Measurements from ENCODE around the gene LARP4B. TPM values are rescaled to one million over a fixed set of nuclear protein-coding genes. Genes with fewer than 3 reads are reported as not detected.

LARP4B gene
- total RNA-seq, 5 donors from 2014 or later (not counting 1 experiment from before 2014, with no cell fraction given), result 77.2 to 108 (median 94.0) TPM

DNA sequence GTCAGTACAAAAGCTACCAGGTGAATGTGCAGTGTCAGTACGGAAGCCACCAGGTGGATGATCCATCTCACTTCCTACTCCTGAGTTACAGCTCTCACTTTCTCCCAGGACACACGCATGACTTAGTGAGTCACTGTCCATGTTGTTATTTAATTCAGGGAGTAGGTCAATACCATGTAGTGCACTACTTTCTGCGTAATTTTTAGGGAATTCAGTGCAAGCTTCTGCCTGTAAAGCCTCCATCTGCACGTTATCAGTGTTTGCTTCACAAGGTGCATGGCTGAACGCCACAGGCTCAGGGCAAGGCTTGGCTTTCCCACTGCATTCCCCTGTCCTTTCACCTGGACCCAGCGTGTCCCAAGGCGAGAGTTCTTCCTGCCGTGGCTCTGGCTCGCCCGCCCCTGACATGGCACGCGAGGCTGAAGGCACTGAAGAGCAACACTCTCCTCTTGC is 59.5 kb downstream of the LARP4B start:
- no peaks in the 10 kb centered on the region for H3K9me3 Mint-ChIP-seq
- DNase-seq, result no peak
- POLR2A ChIA-PET, result no interaction called here

GRCh38 chr10:870564-871166 is 60.8 kb downstream of the LARP4B start:
- ATAC-seq (replicated peaks in 1 of 4), result no peak
- CTCF ChIA-PET, result no interaction called here

More for the DNA sequence above, 59.5 kb downstream of the LARP4B start:
- Mint-ChIP-seq H3K27me3 (no peaks in the 10 kb centered on the region), H3K4me1 (peaks cover 36 to 55% (median 44%) of the 10 kb centered on the region in 3 donors), H3K36me3 (peaks cover 42% of the 10 kb centered on the region), H3K27ac (no peak overlapping the region), H3K4me3 (no peak overlapping the region)
- H3K36me3 ChIP-seq (ENCODE audit: control insufficient read depth in 2 of 2, extremely low read depth in 1 of 2, insufficient read depth in 1 of 2, low read length in 1 of 2), result peaks cover 6 to 36% of the 10 kb centered on the region in 2 donors
- CTCF ChIA-PET, result no interaction called here
- no peaks in the 10 kb centered on the region for H3K27me3 ChIP-seq (replicated peaks in 1 of 2; ENCODE audit: control insufficient read depth in 2 of 2, extremely low read depth in 1 of 2, insufficient read depth in 2 of 2, low read length in 1 of 2)
- WGBS (ENCODE audit: insufficient coverage), result 98% methylated on average over 10 of the region's 12 CpGs
- no peaks in the 10 kb centered on the region for H3K9me3 ChIP-seq
- ATAC-seq (replicated peaks in 1 of 4), result no peak
- H3K4me3 ChIP-seq (ENCODE audit: control insufficient read depth in 1 of 2, extremely low read depth in 1 of 2, low read length in 1 of 2), result no peak overlapping the region
- H3K4me1 ChIP-seq (ENCODE audit: control insufficient read depth in 1 of 2, extremely low read depth in 1 of 2, insufficient read depth in 2 of 2, low read length in 2 of 2), result no peaks in the 10 kb centered on the region
- no peak overlapping the region for H3K27ac ChIP-seq (ENCODE audit: low read length)

GRCh38 chr10:869171-869570 is 62.3 kb downstream of the LARP4B start:
- peaks cover 47% of the 10 kb centered on the region for H3K36me3 Mint-ChIP-seq
- no peak overlapping the region for H3K4me3 Mint-ChIP-seq
- 94% methylated on average over 3 of the region's 3 CpGs for WGBS (ENCODE audit: insufficient coverage)
- ATAC-seq (replicated peaks in 1 of 4) (no peak), DNase-seq (no peak)
- H3K27ac Mint-ChIP-seq, result no peak overlapping the region
- no peaks in the 10 kb centered on the region for H3K27me3 ChIP-seq (replicated peaks in 1 of 2; ENCODE audit: control insufficient read depth in 2 of 2, extremely low read depth in 1 of 2, insufficient read depth in 2 of 2, low read length in 1 of 2)
- POLR2A ChIA-PET, result interaction anchor here in 1 of 2 donors (0.5 kb wide), 1 partner anchor 36 kb away, joined by 3 read pairs; no protein-coding TSS in a partner anchor
- H3K27me3 Mint-ChIP-seq, result no peaks in the 10 kb centered on the region
- no peak overlapping the region for H3K4me3 ChIP-seq (ENCODE audit: control insufficient read depth in 1 of 2, extremely low read depth in 1 of 2, low read length in 1 of 2)
- CTCF ChIA-PET, result no interaction called here
- H3K4me1 Mint-ChIP-seq, result peaks cover 39 to 47% (median 43%) of the 10 kb centered on the region in 3 donors
- no peaks in the 10 kb centered on the region for H3K9me3 Mint-ChIP-seq
- H3K36me3 ChIP-seq (ENCODE audit: control insufficient read depth in 2 of 2, extremely low read depth in 1 of 2, insufficient read depth in 1 of 2, low read length in 1 of 2), result peaks cover 8 to 42% of the 10 kb centered on the region in 2 donors
- no peak overlapping the region for H3K27ac ChIP-seq (ENCODE audit: low read length)
- no peaks in the 10 kb centered on the region for H3K4me1 ChIP-seq (ENCODE audit: control insufficient read depth in 1 of 2, extremely low read depth in 1 of 2, insufficient read depth in 2 of 2, low read length in 2 of 2)
- no peaks in the 10 kb centered on the region for H3K9me3 ChIP-seq

More at GRCh38 chr10:870564-871166, 60.8 kb downstream of the LARP4B start:
- no peak overlapping the region for H3K4me3 ChIP-seq (ENCODE audit: control insufficient read depth in 1 of 2, extremely low read depth in 1 of 2, low read length in 1 of 2)
- Mint-ChIP-seq H3K27me3 (no peaks in the 10 kb centered on the region), H3K9me3 (no peaks in the 10 kb centered on the region), H3K27ac (no peak overlapping the region), H3K4me3 (no peak overlapping the region), H3K36me3 (peaks cover 47% of the 10 kb centered on the region), H3K4me1 (peaks cover 40 to 58% (median 48%) of the 10 kb centered on the region in 3 donors)
- peaks cover 8 to 38% of the 10 kb centered on the region in 2 donors for H3K36me3 ChIP-seq (ENCODE audit: control insufficient read depth in 2 of 2, extremely low read depth in 1 of 2, insufficient read depth in 1 of 2, low read length in 1 of 2)
- 90% methylated on average over 3 of the region's 7 CpGs for WGBS (ENCODE audit: insufficient coverage)
- POLR2A ChIA-PET, result no interaction called here
- no peak overlapping the region for H3K27ac ChIP-seq (ENCODE audit: low read length)
- H3K4me1 ChIP-seq (ENCODE audit: control insufficient read depth in 1 of 2, extremely low read depth in 1 of 2, insufficient read depth in 2 of 2, low read length in 2 of 2), result no peaks in the 10 kb centered on the region
- no peak for DNase-seq
- H3K9me3 ChIP-seq, result no peaks in the 10 kb centered on the region
- no peaks in the 10 kb centered on the region for H3K27me3 ChIP-seq (replicated peaks in 1 of 2; ENCODE audit: control insufficient read depth in 2 of 2, extremely low read depth in 1 of 2, insufficient read depth in 2 of 2, low read length in 1 of 2)

DNA sequence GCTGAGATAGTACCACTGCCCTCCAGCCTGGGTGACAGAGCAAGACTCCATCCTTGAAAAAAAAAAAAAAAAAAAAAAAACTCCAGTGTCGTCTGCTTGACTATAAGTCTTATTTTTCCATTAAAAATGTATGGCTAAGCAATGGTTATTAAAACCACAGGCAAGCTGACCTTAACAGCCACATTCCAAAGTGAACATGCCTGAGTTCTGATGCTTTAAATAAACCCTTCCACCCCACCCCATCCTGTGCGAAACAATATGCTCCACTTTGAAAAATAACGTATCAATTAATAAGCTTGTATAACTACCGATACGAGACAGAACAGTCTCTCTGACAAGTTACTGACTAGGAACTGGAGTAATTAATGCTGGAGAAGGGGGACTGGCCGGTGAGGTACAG is 63.7 kb downstream of the LARP4B start:
- Mint-ChIP-seq H3K9me3 (no peaks in the 10 kb centered on the region), H3K27me3 (no peaks in the 10 kb centered on the region), H3K4me1 (peaks cover 35 to 43% (median 41%) of the 10 kb centered on the region in 3 donors), H3K4me3 (no peak overlapping the region), H3K27ac (no peak overlapping the region), H3K36me3 (peaks cover 53% of the 10 kb centered on the region)
- WGBS (ENCODE audit: insufficient coverage), result no CpG with 5 or more reads among the region's 6 CpGs
- DNase-seq (no peak), ATAC-seq (replicated peaks in 1 of 4) (no peak)
- H3K27ac ChIP-seq (ENCODE audit: low read length), result no peak overlapping the region
- ChIA-PET POLR2A (no interaction called here), CTCF (interaction anchor here in 1 of 2 donors (0.6 kb wide), 1 partner anchor 39 kb away, joined by 4 read pairs; no protein-coding TSS in a partner anchor)
- H3K9me3 ChIP-seq, result no peaks in the 10 kb centered on the region
- no peaks in the 10 kb centered on the region for H3K4me1 ChIP-seq (ENCODE audit: control insufficient read depth in 1 of 2, extremely low read depth in 1 of 2, insufficient read depth in 2 of 2, low read length in 2 of 2)
- no peaks in the 10 kb centered on the region for H3K27me3 ChIP-seq (replicated peaks in 1 of 2; ENCODE audit: control insufficient read depth in 2 of 2, extremely low read depth in 1 of 2, insufficient read depth in 2 of 2, low read length in 1 of 2)
- no peak overlapping the region for H3K4me3 ChIP-seq (ENCODE audit: control insufficient read depth in 1 of 2, extremely low read depth in 1 of 2, low read length in 1 of 2)
- H3K36me3 ChIP-seq (ENCODE audit: control insufficient read depth in 2 of 2, extremely low read depth in 1 of 2, insufficient read depth in 1 of 2, low read length in 1 of 2), result peaks cover 8 to 51% of the 10 kb centered on the region in 2 donors

- H3K4me3 Mint-ChIP-seq, result no peak overlapping the region
- no peaks in the 10 kb centered on the region for H3K9me3 ChIP-seq
- no peaks in the 10 kb centered on the region for H3K27me3 Mint-ChIP-seq
- H3K4me1 Mint-ChIP-seq, result peaks cover 28 to 33% (median 30%) of the 10 kb centered on the region in 3 donors
- WGBS (ENCODE audit: insufficient coverage), result 100% methylated on average over 2 of the region's 4 CpGs
- H3K36me3 ChIP-seq (ENCODE audit: control insufficient read depth in 2 of 2, extremely low read depth in 1 of 2, insufficient read depth in 1 of 2, low read length in 1 of 2), result peaks cover 2 to 55% of the 10 kb centered on the region in 2 donors
- POLR2A ChIA-PET, result no interaction called here
- H3K36me3 Mint-ChIP-seq, result peaks cover 52% of the 10 kb centered on the region
- no peak overlapping the region for H3K27ac ChIP-seq (ENCODE audit: low read length)
- no peaks in the 10 kb centered on the region for H3K9me3 Mint-ChIP-seq
- DNase-seq, result no peak
- H3K4me1 ChIP-seq (ENCODE audit: control insufficient read depth in 1 of 2, extremely low read depth in 1 of 2, insufficient read depth in 2 of 2, low read length in 2 of 2), result no peaks in the 10 kb centered on the region
- H3K27me3 ChIP-seq (replicated peaks in 1 of 2; ENCODE audit: control insufficient read depth in 2 of 2, extremely low read depth in 1 of 2, insufficient read depth in 2 of 2, low read length in 1 of 2), result no peaks in the 10 kb centered on the region
- ATAC-seq (replicated peaks in 1 of 4), result no peak
- H3K4me3 ChIP-seq (ENCODE audit: control insufficient read depth in 1 of 2, extremely low read depth in 1 of 2, low read length in 1 of 2), result no peak overlapping the region
- H3K27ac Mint-ChIP-seq, result no peak overlapping the region
- CTCF ChIA-PET, result no interaction called here
These were observed 64.9 kb downstream of the LARP4B start for GRCh38 chr10:866577-866941.

- peaks cover 2 to 51% of the 10 kb centered on the region in 2 donors for H3K36me3 ChIP-seq (ENCODE audit: control insufficient read depth in 2 of 2, extremely low read depth in 1 of 2, insufficient read depth in 1 of 2, low read length in 1 of 2)
- WGBS (ENCODE audit: insufficient coverage), result 88% methylated on average over 3 of the region's 8 CpGs
- Mint-ChIP-seq H3K27me3 (no peaks in the 10 kb centered on the region), H3K4me3 (no peak overlapping the region), H3K4me1 (peaks cover 24 to 28% (median 26%) of the 10 kb centered on the region in 3 donors), H3K9me3 (no peaks in the 10 kb centered on the region), H3K36me3 (peaks cover 55% of the 10 kb centered on the region), H3K27ac (no peak overlapping the region)
- no peak overlapping the region for H3K27ac ChIP-seq (ENCODE audit: low read length)
- DNase-seq (no peak), ATAC-seq (replicated peaks in 1 of 4) (no peak)
- CTCF ChIA-PET, result no interaction called here
- no peaks in the 10 kb centered on the region for H3K4me1 ChIP-seq (ENCODE audit: control insufficient read depth in 1 of 2, extremely low read depth in 1 of 2, insufficient read depth in 2 of 2, low read length in 2 of 2)
- H3K9me3 ChIP-seq, result no peaks in the 10 kb centered on the region
- POLR2A ChIA-PET, result no interaction called here
- no peak overlapping the region for H3K4me3 ChIP-seq (ENCODE audit: control insufficient read depth in 1 of 2, extremely low read depth in 1 of 2, low read length in 1 of 2)
- no peaks in the 10 kb centered on the region for H3K27me3 ChIP-seq (replicated peaks in 1 of 2; ENCODE audit: control insufficient read depth in 2 of 2, extremely low read depth in 1 of 2, insufficient read depth in 2 of 2, low read length in 1 of 2)
These were observed 65.5 kb downstream of the LARP4B start for GRCh38 chr10:865924-866576.

Data from T-cell (primary cell).